Activated naive CD4-positive, alpha-beta T cell treated with anti-CD3 and anti-CD28 coated beads, Interleukin-2, amount 50 U/mL, for 24 hours (primary cell): ENCODE measurements around the gene CFAP77.

Experiments
- H3K27ac Mint-ChIP-seq: one replicate; pipeline ENCODE4 v1.8.0; 2021; ENCODE audit warnings: mild to moderate bottlenecking, mixed read lengths
- H3K27me3 Mint-ChIP-seq: one replicate; pipeline ENCODE4 v1.8.0; 2021; ENCODE audit warnings: mixed read lengths
- H3K36me3 Mint-ChIP-seq: one replicate; pipeline ENCODE4 v1.8.0; 2021; ENCODE audit warnings: mixed read lengths
- H3K4me1 Mint-ChIP-seq: one replicate; pipeline ENCODE4 v1.8.0; 2021; ENCODE audit warnings: mixed read lengths
- H3K4me3 Mint-ChIP-seq: one replicate; pipeline ENCODE4 v1.8.0; 2021; ENCODE audit warnings: mild to moderate bottlenecking, mixed read lengths
- H3K9me3 Mint-ChIP-seq: one replicate; pipeline ENCODE4 v1.8.0; 2021; ENCODE audit warnings: mixed read lengths

CFAP77 gene

DNA sequence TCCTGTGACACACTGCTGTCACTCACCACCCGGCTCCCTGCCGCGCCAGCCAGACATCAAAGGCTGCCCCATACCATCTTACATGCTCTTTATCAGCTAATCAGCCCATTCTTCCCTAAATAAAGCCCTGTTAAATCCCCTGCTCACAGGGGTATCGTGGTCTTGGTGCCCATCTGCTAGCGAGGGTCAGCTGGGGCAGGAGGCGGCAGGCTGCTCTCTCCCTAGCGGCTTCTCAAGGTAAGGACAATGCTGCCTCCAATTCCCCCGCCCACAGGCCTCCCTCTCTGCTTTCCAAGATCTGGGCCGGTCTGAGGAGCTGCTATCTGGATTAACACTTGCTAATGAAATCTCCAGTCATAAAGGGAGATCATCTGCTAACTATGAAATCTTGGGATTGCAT lies 199.2 kb downstream of the CFAP77 start:
- Mint-ChIP-seq H3K9me3 (no peaks in the 10 kb centered on the region), H3K4me1 (no peaks in the 10 kb centered on the region), H3K36me3 (peaks cover 36% of the 10 kb centered on the region)

DNA sequence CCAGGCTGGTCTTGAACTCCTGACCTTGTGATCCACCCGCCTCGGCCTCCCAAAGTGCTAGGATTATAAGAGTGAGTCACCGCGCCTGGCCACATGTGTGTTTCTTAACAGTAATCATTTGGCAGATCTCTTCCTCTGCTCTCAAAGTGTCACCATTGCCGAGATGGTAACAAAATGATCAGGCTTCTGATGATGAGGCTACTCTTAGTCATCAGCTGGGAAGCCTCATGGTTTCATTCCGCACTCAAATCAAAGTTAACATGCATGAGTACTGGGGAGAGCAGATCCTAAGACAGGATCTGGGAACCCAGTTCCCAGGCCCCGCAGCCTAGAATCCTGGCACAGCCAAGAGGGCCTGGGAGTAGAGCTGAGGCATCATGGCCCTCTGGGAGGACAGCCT lies 199.8 kb downstream of the CFAP77 start:
- no peaks in the 10 kb centered on the region for H3K9me3 Mint-ChIP-seq
- H3K27ac Mint-ChIP-seq = no peak overlapping the region
- H3K4me3 Mint-ChIP-seq = no peak overlapping the region
- H3K36me3 Mint-ChIP-seq = peaks cover 38% of the 10 kb centered on the region
- no peaks in the 10 kb centered on the region for H3K4me1 Mint-ChIP-seq
- H3K27me3 Mint-ChIP-seq = no peaks in the 10 kb centered on the region

More for the DNA sequence above, 199.2 kb downstream of the CFAP77 start:
- Mint-ChIP-seq H3K4me3 (no peak overlapping the region), H3K27ac (no peak overlapping the region), H3K27me3 (no peaks in the 10 kb centered on the region)

DNA sequence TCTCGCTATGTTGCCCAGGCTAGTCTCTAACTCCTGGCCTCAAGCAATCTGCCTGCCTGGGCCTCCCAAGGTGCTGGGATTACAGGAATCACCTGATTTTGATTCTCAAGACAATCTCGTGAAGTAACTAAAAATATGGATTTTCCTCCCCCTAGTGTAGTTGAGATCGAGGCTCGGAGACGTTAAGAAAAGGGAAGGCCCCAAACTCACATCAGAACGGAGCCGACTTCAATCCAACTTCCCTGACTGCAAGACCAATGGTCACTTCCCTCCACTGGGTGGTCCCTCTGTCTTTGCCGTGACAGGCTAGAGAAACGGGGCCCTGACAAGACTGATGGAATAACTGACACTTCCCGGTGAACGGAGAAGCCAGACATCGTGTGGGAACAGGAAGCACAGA lies 200.7 kb downstream of the CFAP77 start:
- H3K4me1 Mint-ChIP-seq = no peaks in the 10 kb centered on the region
- H3K27me3 Mint-ChIP-seq = no peaks in the 10 kb centered on the region
- no peak overlapping the region for H3K4me3 Mint-ChIP-seq
- no peak overlapping the region for H3K27ac Mint-ChIP-seq
- peaks cover 32% of the 10 kb centered on the region for H3K36me3 Mint-ChIP-seq
- H3K9me3 Mint-ChIP-seq = no peaks in the 10 kb centered on the region

DNA sequence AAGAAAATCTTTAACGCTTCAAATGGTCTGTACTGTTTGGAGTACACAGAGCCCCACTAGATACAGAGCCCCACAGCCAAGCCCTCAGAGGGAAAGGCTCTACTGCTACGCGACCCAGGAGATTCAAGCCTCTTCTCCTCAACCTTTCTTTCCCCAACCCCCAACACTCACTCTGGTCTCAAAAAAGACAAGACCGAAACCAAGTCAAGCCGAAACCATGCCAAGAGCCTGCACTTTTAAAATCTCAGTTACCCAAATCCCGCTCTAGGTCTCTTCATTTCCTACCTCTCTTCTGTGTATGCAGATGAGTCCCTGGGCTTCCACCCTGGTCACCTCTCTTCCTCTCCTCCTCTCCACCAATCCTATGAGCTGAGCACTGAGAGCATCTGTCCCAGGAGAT lies 204.3 kb downstream of the CFAP77 start:
- no peaks in the 10 kb centered on the region for H3K9me3 Mint-ChIP-seq
- no peak overlapping the region for H3K4me3 Mint-ChIP-seq
- H3K27ac Mint-ChIP-seq = no peak overlapping the region
- peaks cover 43% of the 10 kb centered on the region for H3K36me3 Mint-ChIP-seq
- H3K27me3 Mint-ChIP-seq = no peaks in the 10 kb centered on the region
- H3K4me1 Mint-ChIP-seq = no peaks in the 10 kb centered on the region

DNA sequence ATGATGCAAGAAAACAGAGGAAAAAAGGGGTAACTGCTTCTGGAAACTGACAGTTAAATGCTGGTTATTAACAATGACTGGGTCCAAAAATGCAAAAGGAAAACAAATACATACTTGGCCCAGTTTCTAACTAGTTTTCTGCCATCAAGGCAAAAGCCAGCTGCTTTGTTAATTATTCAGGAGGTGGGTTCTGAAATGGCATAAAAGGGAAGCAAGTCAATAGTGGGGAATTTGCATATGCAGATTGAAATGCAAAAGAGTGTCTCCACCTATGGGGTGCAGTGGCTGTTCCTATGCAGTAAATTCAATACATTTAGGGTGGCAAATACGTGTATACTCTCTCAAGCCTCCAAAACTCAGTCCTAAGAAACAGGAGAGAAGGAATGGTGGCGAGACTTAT lies 205.8 kb downstream of the CFAP77 start:
- no peaks in the 10 kb centered on the region for H3K27me3 Mint-ChIP-seq
- no peak overlapping the region for H3K27ac Mint-ChIP-seq
- H3K9me3 Mint-ChIP-seq = no peaks in the 10 kb centered on the region
- peaks cover 36% of the 10 kb centered on the region for H3K36me3 Mint-ChIP-seq
- no peaks in the 10 kb centered on the region for H3K4me1 Mint-ChIP-seq
- no peak overlapping the region for H3K4me3 Mint-ChIP-seq

DNA sequence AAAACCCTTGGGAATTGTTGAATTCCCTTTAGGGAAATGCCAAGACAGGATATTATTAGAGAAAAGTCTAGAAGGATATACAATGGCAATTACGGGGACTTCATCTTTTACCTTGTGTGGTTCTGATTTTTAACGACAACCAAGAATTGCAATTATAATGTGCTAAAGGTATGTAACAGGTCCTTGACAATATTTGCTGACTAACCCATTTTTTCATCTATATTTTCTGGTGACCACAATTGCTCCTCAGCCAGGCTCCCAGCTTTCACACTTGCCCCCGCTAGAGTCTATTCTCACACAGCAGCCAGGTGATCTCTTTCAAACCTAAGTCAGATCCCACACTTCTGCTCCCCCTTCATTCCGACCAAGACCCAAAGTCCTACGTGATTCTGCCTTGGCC lies 206.7 kb downstream of the CFAP77 start:
- Mint-ChIP-seq H3K9me3 (no peaks in the 10 kb centered on the region), H3K27ac (no peak overlapping the region), H3K27me3 (no peaks in the 10 kb centered on the region), H3K4me3 (no peak overlapping the region), H3K4me1 (no peaks in the 10 kb centered on the region), H3K36me3 (peaks cover 32% of the 10 kb centered on the region)

DNA sequence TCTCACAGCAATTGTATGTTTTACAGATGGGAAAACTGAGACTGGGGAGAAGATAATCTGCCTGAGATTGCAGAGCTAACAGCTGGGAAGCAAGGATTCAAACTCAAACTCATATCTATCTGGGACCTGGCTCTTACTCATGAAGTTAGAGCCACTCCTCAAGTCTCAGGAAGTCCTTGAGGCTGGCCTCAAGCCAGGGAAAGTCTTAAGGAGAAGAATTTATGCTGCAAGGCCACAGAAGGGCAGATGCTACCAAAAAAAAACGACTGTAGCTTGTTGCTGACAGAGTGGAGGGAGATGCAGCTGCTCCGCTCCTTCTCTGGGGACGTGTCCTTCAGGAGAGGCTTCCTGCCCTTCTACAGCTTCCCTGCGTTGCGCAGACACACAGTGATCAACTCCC lies 212.1 kb downstream of the CFAP77 start:
- H3K4me1 Mint-ChIP-seq = no peaks in the 10 kb centered on the region
- no peak overlapping the region for H3K27ac Mint-ChIP-seq
- H3K4me3 Mint-ChIP-seq = no peak overlapping the region
- no peaks in the 10 kb centered on the region for H3K27me3 Mint-ChIP-seq
- peaks cover 27% of the 10 kb centered on the region for H3K36me3 Mint-ChIP-seq
- no peaks in the 10 kb centered on the region for H3K9me3 Mint-ChIP-seq
